ENCODE measurements around the gene ZNF276. TPM values are rescaled to one million over a fixed set of nuclear protein-coding genes. Genes with fewer than 3 reads are reported as not detected.

ZNF276 gene
- total RNA-seq, 1 experiment from 2014 or later = 28.8 TPM

DNA sequence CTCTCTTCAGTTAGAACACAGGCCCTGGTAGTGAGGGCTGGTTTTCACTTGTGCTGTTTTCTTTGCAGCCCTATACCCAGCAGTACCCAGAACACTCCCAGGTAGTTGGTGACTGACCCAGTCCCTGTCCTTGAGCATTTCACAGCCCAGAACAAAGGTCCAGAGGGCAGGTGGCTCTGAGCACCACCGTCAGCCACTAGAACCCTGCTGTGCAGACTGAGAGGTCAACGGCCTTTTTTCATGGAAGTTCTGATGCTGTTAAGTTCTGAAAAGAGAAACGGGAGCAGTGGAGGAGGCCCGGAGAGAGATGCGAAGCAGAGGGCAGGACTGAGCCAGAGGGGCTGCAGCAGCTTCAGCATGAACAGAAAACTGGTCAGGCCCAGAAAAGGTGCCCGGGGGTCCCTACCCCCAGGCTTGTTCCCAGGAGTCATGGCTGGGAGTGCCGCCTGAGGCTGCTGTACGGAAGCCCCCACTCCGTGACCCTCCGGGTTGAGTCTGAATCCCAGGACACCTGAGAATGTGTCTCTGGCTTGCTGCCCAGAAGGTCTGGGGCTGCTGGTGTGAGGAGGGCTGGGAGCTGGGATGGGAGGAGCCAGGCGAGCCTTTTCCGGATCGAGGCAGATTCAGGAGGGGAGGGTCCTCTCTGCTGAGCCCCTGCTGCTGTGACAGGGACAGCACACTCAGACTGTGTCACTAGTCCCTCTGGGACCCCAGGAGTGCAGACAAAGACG, 8.7 kb downstream of the ZNF276 start:
- Histone ChIP-seq H2AFZ (no peak overlapping the region), H3K9me3 (ENCODE audit: insufficient read depth, low read depth) (no peaks in the 10 kb centered on the region), H3K79me2 (ENCODE audit: low read depth) (no peaks in the 10 kb centered on the region), H4K20me1 (ENCODE audit: insufficient read depth) (no peaks in the 10 kb centered on the region; the same call in 1 of the 2 replicates), H3K4me3 (no peak overlapping the region), H3K4me2 (no peak overlapping the region), H3F3A (ENCODE audit: insufficient read depth, low read depth) (peaks cover 14% of the 10 kb centered on the region; the same call in 1 of the 2 replicates), H3K27ac (no peak overlapping the region), H3K27me3 (ENCODE audit: insufficient read depth, low read depth) (no peaks in the 10 kb centered on the region), H3K9me2 (ENCODE audit: insufficient read depth) (no peaks in the 10 kb centered on the region), H3K36me3 (ENCODE audit: low read depth) (no peaks in the 10 kb centered on the region; the same call in 1 of the 2 replicates), H3K4me1 (replicated peaks; ENCODE audit: insufficient read depth) (no peaks in the 10 kb centered on the region)
- TF ChIP-seq, protein P1, sequence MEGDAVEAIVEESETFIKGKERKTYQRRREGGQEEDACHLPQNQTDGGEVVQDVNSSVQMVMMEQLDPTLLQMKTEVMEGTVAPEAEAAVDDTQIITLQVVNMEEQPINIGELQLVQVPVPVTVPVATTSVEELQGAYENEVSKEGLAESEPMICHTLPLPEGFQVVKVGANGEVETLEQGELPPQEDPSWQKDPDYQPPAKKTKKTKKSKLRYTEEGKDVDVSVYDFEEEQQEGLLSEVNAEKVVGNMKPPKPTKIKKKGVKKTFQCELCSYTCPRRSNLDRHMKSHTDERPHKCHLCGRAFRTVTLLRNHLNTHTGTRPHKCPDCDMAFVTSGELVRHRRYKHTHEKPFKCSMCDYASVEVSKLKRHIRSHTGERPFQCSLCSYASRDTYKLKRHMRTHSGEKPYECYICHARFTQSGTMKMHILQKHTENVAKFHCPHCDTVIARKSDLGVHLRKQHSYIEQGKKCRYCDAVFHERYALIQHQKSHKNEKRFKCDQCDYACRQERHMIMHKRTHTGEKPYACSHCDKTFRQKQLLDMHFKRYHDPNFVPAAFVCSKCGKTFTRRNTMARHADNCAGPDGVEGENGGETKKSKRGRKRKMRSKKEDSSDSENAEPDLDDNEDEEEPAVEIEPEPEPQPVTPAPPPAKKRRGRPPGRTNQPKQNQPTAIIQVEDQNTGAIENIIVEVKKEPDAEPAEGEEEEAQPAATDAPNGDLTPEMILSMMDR (conservative IDR thresholded peaks at IDR 0.05) = no peak
- no peak for TF ChIP-seq EZH2 (IDR thresholded peaks at IDR 0.05; ENCODE audit: low read depth)
- intact Hi-C loops (cut with micrococcal nuclease; ENCODE audit: unreplicated experiment) = no loop called here
- ChIA-PET CTCF (no interaction called here), POLR2A (ENCODE audit: unreplicated experiment) (no interaction called here)
- DNase-seq = peak in 1 of 2 experiments; percentile 29
- BruUV-seq (replicated peaks) = no TSS peak

DNA sequence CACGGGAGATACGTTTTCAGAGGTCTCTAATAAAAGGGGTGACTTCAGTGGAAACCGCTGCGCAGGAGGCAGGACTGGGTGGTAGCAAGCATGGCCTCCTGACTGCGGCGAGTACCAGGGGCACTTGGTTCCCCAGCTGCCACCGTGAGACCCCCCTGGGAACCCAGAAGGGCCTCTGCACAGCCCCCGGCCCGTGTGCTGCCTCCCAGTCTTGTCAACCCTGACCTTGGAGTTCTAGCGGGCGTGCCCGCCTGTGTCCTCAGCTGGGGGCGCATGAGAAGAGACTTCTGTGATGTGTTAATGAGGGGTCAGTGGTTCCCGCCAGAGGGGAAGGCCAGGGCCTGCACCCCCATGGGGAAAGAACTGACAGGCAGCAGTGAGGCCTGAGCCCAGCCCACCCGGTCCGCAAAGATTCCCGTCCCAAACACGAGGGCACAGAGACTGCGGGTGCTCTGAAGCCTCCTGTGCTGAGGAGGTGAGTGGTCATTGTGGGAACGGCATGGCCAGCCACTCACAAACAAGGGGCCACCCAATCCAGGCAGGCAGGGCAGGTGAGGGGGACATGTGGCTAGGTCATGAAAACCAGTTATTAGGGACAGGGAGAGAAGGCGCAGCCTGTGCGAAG, 9.4 kb downstream of the ZNF276 start:
- peak in 1 of 2 experiments; percentile 15 for DNase-seq
- Histone ChIP-seq H3K9me3 (ENCODE audit: insufficient read depth, low read depth) (no peaks in the 10 kb centered on the region), H3K79me2 (ENCODE audit: low read depth) (no peaks in the 10 kb centered on the region), H3K4me1 (replicated peaks; ENCODE audit: insufficient read depth) (no peaks in the 10 kb centered on the region), H3K4me3 (no peak overlapping the region), H4K20me1 (ENCODE audit: insufficient read depth) (no peaks in the 10 kb centered on the region; the same call in 1 of the 2 replicates), H3K4me2 (no peak overlapping the region), H3K9me2 (ENCODE audit: insufficient read depth) (no peaks in the 10 kb centered on the region), H2AFZ (no peak overlapping the region), H3K27me3 (ENCODE audit: insufficient read depth, low read depth) (no peaks in the 10 kb centered on the region), H3F3A (ENCODE audit: insufficient read depth, low read depth) (peaks cover 10% of the 10 kb centered on the region; the same call in 1 of the 2 replicates), H3K36me3 (ENCODE audit: low read depth) (no peaks in the 10 kb centered on the region; the same call in 1 of the 2 replicates), H3K27ac (no peak overlapping the region)
- BruUV-seq (replicated peaks) = no TSS peak
- POLR2A ChIA-PET (ENCODE audit: unreplicated experiment) = no interaction called here
- CTCF ChIA-PET = no interaction called here
- TF ChIP-seq, protein P1 (conservative IDR thresholded peaks at IDR 0.05) = no peak
- TF ChIP-seq EZH2 (IDR thresholded peaks at IDR 0.05; ENCODE audit: low read depth) = no peak
- intact Hi-C loops (cut with micrococcal nuclease; ENCODE audit: unreplicated experiment) = no loop called here

DNA sequence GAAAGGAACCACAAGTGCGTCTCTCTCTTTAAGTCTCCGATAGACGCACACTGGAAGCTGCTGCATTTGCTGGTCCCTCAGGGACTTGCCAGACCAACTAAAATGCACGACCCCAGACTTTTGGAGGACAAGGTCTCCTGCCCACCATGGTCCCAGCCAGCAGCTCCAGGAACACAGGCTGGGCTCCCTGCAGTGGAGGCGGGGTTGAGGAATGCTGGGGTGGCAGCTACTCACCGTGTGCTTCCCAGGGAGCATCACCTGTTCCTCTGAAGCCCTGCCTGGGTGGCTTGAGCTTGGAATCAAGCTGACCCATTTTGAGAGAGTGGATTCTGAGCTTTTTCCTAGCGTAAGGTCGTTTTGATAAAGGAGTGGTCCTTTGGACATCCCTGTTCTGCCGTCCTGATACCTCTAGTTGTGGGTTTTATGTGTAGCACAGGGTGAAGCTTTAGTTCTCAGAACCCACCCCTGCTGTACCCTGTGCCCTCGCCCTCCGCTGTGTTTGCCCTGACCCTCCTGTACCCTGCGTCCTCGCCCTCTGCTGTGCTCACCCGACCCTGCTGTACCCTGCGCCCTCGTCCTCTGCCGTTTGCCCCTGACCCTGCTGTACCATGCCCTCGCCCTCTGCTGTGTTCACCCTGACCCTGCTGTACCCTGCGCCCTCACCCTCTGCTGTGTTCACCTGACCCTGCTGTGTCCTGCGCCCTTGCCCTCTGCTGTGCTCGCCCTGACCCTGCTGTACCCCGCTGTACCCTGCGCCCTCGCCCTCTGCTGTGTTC, 11.0 kb downstream of the ZNF276 start:
- intact Hi-C loops (cut with micrococcal nuclease; ENCODE audit: unreplicated experiment) = no loop called here
- Histone ChIP-seq H3K27me3 (ENCODE audit: insufficient read depth, low read depth) (no peaks in the 10 kb centered on the region), H3K4me3 (no peak overlapping the region), H3K79me2 (ENCODE audit: low read depth) (no peaks in the 10 kb centered on the region), H3K4me2 (no peak overlapping the region), H3F3A (ENCODE audit: insufficient read depth, low read depth) (peaks cover 10% of the 10 kb centered on the region; the same call in 1 of the 2 replicates), H3K9me3 (ENCODE audit: insufficient read depth, low read depth) (no peaks in the 10 kb centered on the region), H3K27ac (no peak overlapping the region), H4K20me1 (ENCODE audit: insufficient read depth) (peaks cover 4% of the 10 kb centered on the region; the same call in 1 of the 2 replicates), H3K9me2 (ENCODE audit: insufficient read depth) (no peaks in the 10 kb centered on the region), H3K36me3 (ENCODE audit: low read depth) (peaks cover 6% of the 10 kb centered on the region), H2AFZ (no peak overlapping the region), H3K4me1 (replicated peaks; ENCODE audit: insufficient read depth) (no peaks in the 10 kb centered on the region)
- TF ChIP-seq EZH2 (IDR thresholded peaks at IDR 0.05; ENCODE audit: low read depth) = no peak
- TF ChIP-seq, protein P1 (conservative IDR thresholded peaks at IDR 0.05) = no peak
- BruUV-seq (replicated peaks) = no TSS peak
- ChIA-PET POLR2A (ENCODE audit: unreplicated experiment) (interaction anchor here (0.6 kb wide), 1 partner anchor 31 kb away, joined by 8 read pairs; the partner anchor contains the start of gene SPATA2L), CTCF (interaction anchor here (0.6 kb wide), 1 partner anchor 127 kb away, joined by 10 read pairs; no protein-coding TSS in a partner anchor)
- no peak for DNase-seq
